C1 segment of cervical spinal cord (tissue), 14 donors: ENCODE measurements around the gene COQ5.

Experiments used
- DNase-seq, 14 donors: peaks; one replicate each; lab custom pipeline; 2025; lab: John Stamatoyannopoulos, UW

Gene COQ5

DNA sequence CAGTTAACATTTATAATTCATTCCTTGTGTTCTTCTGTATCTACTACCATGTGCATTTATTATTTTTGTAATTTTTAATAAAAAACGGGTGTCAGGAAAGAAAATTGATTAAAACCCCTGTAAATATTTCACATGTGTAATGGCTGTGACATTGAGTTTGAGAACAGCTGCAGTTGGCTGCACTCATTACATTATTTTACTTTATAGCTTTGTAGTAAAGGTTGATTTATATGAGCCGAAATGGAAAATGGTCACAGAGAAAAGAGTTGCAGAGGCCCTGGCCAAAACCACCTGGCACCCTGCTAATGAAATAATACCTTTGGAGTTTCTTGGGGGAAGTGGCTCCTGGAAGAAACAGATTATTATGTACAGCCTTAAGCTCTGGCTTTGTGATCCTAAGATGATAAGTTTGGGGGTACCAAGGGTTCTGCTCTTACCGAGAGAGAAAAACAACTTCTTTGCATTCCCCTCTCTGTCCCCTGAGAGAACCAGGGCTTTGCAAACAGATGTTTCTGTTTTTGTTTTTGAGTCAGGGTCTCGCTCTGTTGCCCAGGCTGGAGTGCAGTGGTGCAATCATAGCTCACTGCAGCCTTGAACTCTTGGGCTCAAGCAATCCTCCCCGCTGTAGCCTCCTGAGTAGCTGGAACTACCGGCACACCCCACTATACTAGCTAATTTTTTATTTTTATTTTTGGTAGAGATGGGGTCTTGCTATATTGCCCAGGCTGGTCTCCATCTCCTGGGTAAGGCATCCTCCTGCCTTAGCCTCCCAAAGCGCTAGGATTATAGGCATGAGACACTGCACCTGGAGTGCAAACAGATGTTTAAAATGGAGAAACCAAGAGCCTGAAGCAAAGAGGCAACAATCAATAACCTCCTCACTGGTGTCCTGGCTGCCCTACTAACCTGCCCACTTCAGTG is 42.7 kb downstream of the COQ5 start:
- DNase-seq, result no peak

DNA sequence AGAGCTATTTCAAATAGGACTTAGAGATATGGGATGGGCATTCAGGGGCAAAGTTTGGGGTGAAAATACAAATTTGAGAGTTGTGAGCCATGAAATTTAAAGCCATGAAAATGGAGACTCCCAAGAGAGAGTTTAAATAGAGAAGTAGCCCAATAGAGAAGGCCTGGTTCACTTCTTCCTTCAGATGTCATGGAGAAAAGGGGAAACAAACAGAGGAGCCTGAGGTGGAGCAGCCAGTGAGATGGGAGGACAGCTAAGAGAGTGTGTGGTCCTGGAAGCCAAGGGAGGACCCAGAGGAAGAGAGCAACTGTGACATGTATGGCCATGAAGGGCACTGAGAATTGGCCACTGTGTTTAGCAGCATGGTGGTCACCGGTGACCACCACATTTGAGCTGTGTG is 45.3 kb downstream of the COQ5 start:
- DNase-seq, result no peak

DNA sequence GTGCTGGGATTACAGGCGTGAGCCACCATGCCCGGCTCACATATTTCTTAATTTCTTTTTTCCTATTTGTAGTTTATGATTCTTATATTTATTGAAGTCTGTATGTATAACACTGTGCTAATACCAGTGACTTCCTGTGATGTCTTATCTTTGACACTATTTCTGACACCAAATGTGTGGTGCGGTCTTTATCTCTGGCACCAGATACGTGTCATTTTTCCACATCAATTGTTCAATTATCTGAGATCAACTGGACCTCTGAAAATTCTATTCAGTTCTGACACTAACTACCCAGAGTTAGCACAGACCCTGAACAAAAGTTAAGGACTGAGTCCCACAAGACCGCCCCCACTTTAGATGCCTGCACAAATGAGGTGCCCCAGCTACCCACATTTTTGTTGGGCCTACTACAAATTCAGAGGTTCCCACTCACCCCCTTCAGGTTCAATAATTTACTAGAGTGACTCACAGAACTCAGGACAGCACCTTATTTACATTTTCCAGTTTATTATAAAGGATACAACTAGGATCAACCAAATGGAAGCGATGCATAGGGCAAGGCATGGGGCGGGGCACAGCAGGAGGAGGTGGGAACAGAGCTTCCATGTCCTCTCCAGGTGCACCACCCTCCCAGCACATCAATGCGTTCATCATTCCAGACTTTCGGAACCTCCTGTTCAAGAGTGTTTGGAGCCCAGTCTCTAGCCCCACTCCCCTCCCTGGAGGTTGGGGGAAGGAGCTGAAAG is 47.8 kb downstream of the COQ5 start:
- no peak for DNase-seq

DNA sequence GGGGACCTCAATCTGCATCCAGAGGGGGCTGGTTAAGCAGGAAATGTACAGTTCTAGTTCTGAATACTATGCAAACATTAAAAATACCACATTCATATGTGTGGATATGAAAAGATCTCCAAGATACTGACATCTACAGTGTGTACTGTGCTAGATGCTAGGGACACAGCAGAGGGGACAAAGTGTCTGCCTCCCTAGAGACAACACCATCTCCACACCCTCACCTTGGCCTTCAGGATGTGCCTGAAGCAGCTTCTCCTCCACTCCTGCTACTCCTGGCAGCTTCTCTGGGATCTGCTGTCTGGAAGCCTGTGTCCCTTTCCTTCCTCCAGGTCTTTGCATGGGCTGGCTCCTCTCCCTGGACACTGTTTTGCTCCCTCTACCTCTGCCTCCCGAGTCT is 48.7 kb downstream of the COQ5 start:
- no peak for DNase-seq

DNA sequence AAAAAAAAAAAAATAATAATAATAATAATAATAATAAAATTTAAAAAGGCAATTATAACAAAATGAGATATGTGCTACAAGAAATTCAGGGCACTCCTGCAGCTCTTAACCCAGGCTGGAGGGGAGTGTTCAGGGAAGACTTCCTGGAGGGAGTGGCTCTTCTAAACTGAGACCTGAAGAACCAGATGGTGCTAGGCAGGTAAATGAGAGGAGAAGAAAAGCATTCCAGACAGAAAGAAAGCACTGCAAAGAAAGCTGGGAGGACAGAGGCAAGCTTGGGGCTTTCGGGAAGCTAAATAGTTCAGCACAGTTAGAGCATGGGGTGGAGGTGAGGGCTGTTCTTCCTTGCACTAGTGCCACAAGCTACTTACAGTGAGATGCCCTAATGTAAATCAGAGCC is 49.5 kb downstream of the COQ5 start:
- DNase-seq, result no peak

DNA sequence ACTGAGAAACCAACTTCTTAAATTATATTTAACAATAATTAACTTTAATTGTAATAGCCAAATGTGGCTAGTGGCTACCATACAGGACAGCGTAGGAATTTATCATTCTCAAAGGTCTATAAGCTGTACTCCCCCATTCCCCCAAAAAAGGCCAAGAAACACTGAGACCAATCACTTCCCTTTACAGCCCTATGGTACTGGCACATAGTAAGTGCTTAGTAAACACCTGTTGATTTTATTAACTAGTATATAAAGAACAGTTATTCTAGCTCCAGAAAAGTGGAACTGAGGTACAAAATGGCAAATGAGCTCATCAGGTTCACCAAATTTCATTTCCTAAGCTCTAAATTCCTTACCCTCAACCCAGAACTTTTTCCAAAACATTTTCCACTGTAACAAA is 53.3 kb downstream of the COQ5 start:
- DNase-seq, result no peak

DNA sequence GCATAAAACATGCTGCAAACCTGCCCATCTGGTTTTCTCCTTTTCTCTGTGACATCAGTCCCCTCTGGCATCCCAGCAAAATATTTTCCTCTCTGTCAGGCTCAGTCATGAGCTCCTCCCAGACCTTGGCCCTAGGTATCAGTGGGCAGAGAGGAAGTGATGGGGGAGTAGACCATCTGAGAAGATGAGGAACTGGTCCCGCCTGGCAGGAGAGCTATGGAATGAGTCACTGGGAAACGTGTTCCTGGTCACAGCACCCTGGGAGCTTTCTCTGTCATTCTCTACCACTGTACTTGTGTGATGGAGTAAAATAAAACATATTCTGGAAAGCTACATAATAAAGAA is 54.4 kb downstream of the COQ5 start:
- peak in 4 of 14 donors; percentile 7 to 27 (median 17) for DNase-seq

DNA sequence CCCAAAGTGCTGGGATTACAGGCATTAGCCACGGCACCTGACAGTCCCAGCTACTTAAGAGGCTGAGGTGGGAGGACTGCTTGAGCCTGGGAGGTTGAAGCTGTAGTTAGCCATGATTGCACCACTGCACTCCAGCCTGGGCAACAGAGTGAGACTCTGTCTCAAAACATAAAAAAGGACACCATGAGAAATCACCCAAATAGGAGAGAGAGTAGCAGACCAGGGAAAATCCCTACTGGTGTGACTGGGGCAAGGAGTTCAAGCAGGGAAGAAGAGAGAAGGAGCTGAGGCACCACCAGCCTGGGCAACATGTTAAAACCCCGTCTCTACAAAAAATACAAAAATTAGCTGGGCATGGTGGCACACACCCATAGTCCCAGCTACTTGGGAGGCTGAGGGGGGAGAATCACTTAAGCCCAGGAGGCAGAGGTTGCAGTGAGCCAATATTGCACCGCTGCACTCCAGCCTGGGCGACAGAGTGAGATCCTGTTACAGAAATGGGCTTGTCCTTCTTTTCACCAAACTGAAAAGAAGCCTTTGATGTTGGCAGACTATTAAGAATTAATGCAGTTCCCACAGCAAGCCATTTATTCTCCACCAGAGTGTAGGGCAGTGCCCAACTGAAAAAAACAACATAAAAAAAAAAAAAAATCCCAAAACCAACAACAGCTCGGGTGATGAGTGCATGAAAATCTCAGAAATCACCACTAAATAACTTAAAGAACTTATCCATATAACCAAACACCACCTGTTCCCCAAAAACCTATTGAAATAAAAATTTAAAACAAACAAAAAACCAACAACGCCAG is 54.9 kb downstream of the COQ5 start:
- DNase-seq, result no peak

DNA sequence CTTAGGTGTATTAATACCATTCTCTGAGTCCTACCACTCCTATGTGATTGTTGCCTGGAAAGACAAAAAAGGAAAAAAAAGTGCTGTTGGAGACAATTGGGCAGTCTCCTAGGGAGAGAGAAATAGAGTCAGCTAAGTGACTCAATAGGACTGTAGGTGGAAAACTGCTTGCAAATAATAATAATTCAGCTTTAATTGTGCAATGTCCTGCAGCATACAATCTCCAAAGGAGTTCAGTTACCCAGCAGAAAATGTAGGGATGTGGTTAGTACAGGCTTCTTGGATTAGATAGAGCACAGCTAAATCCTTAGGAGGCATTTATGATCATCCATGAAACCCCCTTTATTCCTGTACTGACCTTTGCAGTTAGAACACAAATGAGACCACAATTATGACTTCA is 56.4 kb downstream of the COQ5 start:
- no peak for DNase-seq

DNA sequence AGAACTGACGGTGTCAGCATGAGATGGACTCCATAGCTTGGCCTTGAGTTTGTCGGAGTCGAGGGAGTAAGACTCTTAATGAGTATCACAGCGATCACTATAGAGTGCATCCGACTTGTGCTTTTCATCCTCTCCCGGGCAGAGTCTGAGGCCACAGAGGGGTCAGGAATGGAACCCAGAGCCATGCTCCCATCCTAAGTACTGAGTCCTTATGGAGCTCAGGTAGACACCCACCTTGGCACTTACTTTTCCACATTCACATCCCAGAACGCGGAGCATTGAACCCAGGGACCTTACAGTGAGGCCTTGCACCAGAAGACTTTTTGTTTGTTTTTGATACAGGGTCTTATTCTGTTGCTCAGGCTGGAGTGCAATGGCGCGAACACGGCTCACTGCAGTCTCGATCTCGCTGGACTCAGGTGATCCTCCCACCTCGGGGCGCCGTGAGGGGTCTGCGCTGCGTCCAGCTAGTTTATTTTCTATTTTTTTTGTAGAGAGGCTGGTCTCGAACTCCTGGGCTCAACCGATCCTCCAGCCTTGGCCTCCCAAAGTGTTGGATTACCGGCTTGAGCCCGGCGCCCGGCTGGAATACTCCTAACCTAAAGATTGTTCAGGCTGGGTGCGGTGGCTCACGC is 58.7 kb downstream of the COQ5 start:
- DNase-seq, result peak in 3 of 14 donors; percentile 49 to 70 (median 64)

DNA sequence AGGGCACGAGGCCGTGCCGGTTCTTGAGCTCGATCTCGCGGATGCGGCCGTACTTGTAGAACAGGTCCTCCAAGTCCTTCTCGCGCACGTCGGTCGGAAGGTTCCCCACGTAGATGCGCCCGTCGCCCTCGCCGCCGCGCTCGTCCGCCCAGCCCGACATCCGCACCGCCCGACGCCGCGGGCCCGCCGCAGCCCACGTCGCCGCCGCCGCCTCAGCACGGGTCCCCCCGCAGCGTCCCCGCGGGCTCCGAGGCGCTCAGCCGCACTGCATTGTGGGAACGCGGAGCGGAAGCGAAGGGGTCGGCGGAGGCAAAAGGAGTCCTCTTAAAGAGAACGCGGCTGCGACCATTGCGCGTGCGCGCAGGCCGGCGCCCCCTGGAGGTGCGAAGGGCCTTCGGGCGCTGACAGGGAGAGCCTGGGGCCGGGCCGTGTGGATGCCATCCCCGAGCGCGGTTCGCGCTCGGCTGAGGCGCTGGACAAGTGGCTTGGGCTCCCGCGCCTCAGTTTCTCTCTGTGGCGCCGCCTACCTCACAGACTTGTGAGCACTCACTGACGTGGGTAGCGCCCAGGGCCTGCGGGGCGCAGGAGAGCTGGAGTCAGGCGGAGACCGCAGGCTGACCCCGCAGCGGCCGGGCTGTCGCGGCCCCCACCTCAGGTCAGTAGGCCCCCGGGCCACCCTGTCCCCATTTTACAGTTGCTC is 59.4 kb downstream of the COQ5 start, which contains the start of gene SRSF9:
Gene SRSF9, minus strand, starts transcription at position 299 of the 700 bp plus-strand sequence. Its CDS starts 139 bp downstream, at position 160.
- DNase-seq, result peak; percentile 60 to 98 (median 92)

DNA sequence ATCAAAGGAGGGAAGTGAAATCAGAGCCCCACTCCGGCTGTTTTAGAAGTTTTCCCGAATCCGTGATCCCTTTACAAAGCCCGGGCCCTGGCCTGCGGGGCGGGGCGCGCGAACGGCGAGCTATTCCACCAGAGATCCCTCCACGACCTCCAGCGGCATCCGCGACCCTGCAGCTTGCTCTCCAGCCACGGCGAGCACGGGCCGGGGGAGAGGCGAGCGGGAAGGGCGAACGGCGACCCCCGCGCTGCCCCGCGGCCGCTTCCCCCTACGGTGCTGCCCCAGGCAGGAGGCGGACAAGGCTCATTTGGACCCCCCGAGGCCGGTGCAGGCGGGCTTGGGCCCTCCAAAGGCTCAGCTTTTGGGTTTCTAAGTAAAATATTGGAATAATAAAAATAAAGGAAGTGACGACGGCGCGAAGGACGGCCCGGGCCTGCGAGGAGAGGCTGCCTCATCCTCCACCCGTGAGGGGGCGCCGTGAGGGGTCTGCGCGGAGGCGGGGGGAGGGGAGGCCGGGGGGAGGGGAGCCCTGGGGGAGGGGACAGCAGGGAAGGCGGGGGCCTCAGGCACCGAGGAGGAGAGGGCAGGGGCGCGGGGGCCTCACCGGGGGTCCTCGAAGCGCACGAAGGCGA is 60.0 kb downstream of the COQ5 start:
- DNase-seq, result peak in 11 of 14 donors; percentile 33 to 82 (median 51)

DNA sequence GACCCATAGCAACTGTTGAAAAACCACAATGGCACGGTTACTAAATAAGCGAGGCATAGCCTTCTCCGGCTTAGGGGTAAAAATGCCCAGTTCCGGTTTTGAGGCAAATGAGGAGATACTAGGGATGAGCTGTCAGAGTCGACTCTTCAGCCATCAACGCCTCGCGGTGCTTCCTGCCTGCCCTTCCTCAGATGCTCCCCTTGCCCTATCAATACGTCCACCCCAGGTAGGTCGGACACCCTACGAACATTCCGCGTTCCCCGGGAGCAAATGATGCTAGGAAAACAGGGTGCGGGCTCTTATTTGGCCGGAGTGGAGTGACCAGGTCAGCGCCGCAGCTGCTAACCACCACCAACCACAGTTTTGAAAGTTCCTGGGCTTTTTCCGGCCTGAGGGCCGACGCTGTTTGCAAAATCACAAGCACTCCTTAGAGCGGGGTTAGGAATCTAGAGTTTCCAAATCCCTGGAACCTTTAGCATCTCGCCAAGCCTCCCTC is 60.6 kb downstream of the COQ5 start:
- peak in 5 of 14 donors; percentile 18 to 59 (median 34) for DNase-seq

DNA sequence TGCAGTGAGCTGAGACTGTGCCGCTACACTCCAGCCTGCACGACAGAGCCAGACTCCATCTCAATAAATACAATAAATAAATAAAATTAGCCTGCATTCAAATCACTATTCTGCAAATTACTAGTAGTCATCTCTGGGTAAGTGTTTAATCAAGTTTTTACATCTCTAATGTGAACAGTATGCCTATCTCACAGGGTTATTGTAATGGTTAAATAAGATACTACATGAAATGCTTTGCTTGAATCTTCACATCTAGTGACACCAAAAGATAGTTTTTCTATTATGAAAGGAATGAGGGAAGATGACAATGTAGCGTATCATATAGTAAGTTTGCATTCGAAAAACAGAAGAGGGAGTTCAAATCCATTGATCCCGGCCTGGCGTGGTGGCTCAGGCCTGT is 61.5 kb downstream of the COQ5 start:
- no peak for DNase-seq

DNA sequence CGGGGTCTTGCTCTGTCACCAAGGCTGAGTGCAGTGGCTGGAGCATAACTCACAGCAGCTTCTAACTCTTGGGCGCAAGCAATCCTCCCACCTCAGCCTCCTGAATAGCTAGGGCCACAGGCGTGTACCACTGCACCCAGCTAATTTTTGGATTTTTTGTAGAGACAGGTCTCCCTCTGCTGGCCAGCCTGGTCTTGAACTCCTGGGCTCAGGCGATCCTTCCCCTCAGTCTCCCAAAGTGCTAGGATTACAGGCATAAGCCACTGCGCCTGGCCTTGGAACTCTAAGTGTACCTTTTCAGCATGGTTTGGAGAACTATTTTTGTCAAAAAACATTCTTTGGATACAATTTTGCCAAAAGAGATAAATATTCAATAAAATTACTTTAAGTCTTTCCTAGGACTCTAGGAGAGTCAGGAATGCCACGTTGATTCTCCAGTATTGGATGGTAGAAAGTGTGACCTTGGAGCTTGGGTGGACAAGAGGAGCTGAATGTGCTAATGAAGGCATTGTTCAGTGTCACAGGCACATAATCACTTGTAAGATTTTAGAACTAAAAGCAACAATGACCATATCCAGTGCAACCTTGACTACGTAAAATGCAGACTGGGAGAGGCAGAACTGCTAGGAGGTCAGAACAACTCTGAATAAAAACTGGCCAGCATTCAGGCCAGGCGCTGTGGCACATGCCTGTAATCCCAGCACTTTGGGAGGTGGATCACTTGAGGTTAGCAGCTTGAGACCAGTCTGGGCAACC is 62.2 kb downstream of the COQ5 start:
- peak in 1 of 14 donors; percentile 10 for DNase-seq

DNA sequence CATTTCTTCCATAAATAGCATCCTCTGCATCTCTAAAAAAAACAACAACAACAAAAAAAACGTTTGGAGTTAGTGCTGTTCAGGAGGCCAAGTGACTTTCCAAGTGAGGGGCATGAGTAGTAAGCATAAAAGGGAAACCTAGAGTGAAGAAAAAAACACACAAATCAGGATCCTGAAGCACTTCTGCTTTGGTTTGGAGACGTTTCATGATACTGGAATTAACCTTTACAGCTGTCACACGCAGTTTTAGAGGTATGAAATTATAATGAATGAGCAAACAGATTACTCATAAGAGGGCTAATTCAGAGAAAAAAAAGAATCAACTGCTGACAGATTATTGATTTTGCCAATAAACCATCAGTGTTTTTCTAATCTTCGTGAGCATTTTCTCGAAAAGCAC is 63.2 kb downstream of the COQ5 start:
- DNase-seq, result no peak

DNA sequence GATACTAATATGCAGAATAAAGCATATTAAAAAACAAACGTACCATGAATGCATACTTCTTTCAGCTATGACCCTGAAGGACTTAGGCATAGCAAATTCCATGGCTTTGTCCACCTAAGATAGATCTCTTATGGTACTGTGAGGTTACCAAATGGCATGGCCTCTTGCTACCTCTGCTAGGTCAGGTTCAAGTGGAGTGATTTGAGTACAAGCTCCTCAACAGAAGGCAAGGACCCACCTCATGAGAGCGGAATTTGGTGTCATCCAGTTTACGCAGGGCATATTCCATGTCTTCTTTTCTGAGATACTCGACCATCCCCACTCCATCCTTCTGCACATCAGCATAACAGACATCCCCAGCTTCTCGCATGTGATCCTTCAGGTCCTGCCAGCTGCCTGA is 65.2 kb downstream of the COQ5 start:
- no peak for DNase-seq

DNA sequence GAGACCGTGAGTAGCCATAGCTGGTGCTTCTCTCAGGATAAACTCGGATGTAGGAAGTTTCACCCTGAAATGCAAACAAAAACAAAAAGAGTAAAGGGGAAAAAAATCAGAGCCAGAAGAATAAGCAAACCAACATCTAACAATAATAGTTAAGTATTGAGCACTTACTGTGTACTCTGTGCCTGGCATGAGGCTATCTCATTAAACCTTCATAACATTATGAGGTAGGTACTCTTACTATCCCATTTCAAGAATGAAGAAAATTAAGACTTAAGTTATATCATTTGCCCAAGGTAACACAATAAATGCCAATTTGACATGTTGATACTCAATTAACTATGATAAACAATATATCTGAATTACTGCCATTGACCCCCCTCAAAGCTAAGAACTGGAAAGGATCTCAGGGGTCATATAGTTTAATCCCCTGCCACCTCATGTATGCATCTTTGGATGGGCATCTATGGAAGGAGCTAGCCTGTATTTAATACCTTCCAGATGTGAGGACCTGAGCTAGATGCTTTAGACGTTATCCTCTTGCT is 66.8 kb downstream of the COQ5 start:
- no peak for DNase-seq

DNA sequence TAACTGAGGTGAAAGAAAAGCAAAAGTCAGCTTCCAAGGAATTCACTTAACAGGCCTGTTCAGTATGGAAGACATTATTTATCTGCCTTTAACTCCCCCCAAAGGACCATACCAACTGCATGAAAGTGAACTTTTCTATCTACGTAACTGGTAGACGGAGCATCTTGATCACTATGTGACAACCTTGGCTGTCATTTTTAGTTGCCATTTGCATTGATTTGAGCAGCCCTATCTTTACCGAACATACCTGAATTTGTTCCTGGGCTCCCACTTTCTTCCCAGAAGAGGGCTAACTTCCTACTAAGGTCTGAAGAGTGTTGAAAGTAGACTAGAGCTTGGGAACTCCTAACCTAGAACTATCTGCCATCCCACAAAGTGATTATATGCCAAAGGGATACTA is 68.8 kb downstream of the COQ5 start:
- no peak for DNase-seq
